Osteoblast (primary cell): ENCODE results near the gene ENTR1. TPM values are rescaled to one million over a fixed set of nuclear protein-coding genes. Genes with fewer than 3 reads are reported as not detected.

Source experiments
- DNase-seq: peaks from one replicate; pipeline ENCODE4 v3.0.0; 2011; ENCODE audit warnings: low spot score, mixed read lengths; ENCODE audit not compliant: insufficient read length; ENCODE audit errors: missing footprints
- H2AFZ ChIP-seq: 2 replicates; pipeline ENCODE4 v1.6.0; 2011; ENCODE audit warnings: mild to moderate bottlenecking, low read length
- H3K27ac ChIP-seq: 2 replicates; pipeline ENCODE4 v1.5.1; 2011; ENCODE audit warnings: mild to moderate bottlenecking, low read depth, low read length, moderate library complexity
- H3K27me3 ChIP-seq: 2 replicates; pipeline ENCODE4 v1.6.0; 2012; ENCODE audit warnings: mild to moderate bottlenecking, control low read depth, inconsistent platforms, low read length, moderate library complexity; ENCODE audit not compliant: insufficient read depth
- H3K36me3 ChIP-seq: 2 replicates; pipeline ENCODE4 v1.5.1; 2011; ENCODE audit warnings: mild to moderate bottlenecking, low read length, control low read depth, moderate library complexity; ENCODE audit not compliant: insufficient read depth
- H3K4me1 ChIP-seq: 2 replicates; pipeline ENCODE4 v1.5.1; 2011; ENCODE audit warnings: mild to moderate bottlenecking, low read length, control low read depth, moderate library complexity; ENCODE audit not compliant: insufficient read depth
- H3K4me2 ChIP-seq: 2 replicates; pipeline ENCODE4 v1.6.0; 2011; ENCODE audit warnings: mild to moderate bottlenecking, low read length; ENCODE audit not compliant: insufficient read depth
- H3K4me3 ChIP-seq: fragments of 200-600 bp; sonication (generic); 3 replicates; pipeline ENCODE4 v1.5.1; 2012; ENCODE audit warnings: mild to moderate bottlenecking, low read length, inconsistent platforms; ENCODE audit not compliant: insufficient read depth
- H3K79me2 ChIP-seq: 2 replicates; pipeline ENCODE4 v1.6.0; 2012; ENCODE audit warnings: mild to moderate bottlenecking, low read length, control low read depth, inconsistent platforms; ENCODE audit not compliant: insufficient read depth
- H3K9me3 ChIP-seq: 2 replicates; pipeline ENCODE4 v1.5.1; 2011; ENCODE audit warnings: low read depth, low read length, control low read depth
- H4K20me1 ChIP-seq: 2 replicates; pipeline ENCODE4 v1.6.0; 2012; ENCODE audit warnings: mild to moderate bottlenecking, low read length, control low read depth; ENCODE audit not compliant: insufficient read depth
- CTCF ChIP-seq: IDR thresholded peaks from 2 replicates; pipeline ENCODE4 v1.5.1; 2011; ENCODE audit warnings: mild to moderate bottlenecking, low read depth, low read length, moderate library complexity; ENCODE audit errors: extremely low read depth
- total RNA-seq: library from RNA; depleted of rRNA; stranded (reverse); fragments of >200 nt; gene quantifications from 2 replicates; pipeline ENCODE4 v1.2.3, GENCODE V29; 2012

The ENTR1 gene
- total RNA-seq, 1 donor: 40.2 TPM

GRCh38 chr9:136352682-136353081 is 57.7 kb downstream of the ENTR1 start:
- Histone ChIP-seq H3K36me3 (peaks cover 28% of the 10 kb centered on the region), H2AFZ (no peak overlapping the region), H3K79me2 (no peaks in the 10 kb centered on the region), H3K27me3 (no peaks in the 10 kb centered on the region), H3K4me2 (no peak overlapping the region), H3K4me1 (peaks cover 4% of the 10 kb centered on the region), H3K27ac (no peak overlapping the region), H3K4me3 (no peak overlapping the region), H4K20me1 (peaks cover 42% of the 10 kb centered on the region), H3K9me3 (no peaks in the 10 kb centered on the region)
- DNase-seq: no peak
- TF ChIP-seq CTCF: no peak

Other genes starting within 250 kb of the ENTR1 start
- under 0.01 TPM in 1 of 2 replicates, not detected in the other for gene LHX3, start 205.5 kb downstream of the ENTR1 start, total RNA-seq
- 6.8 and 12.7 TPM in 2 replicates for gene QSOX2, start 164.8 kb downstream of the ENTR1 start, total RNA-seq
- under 0.01 TPM in 1 of 2 replicates, not detected in the other for gene CCDC187, start 106.5 kb downstream of the ENTR1 start, total RNA-seq
- gene GPSM1, start 83.1 kb downstream of the ENTR1 start, total RNA-seq: 30.9 and 39.1 TPM in 2 replicates
- 4.3 and 4.4 TPM in 2 replicates for gene DNLZ, start 46.9 kb downstream of the ENTR1 start, total RNA-seq
- gene CARD9, start 36.9 kb downstream of the ENTR1 start, total RNA-seq: 1.8 and 5.1 TPM in 2 replicates
- 8.0 and 9.0 TPM in 2 replicates for gene SNAPC4, start 10.4 kb downstream of the ENTR1 start, total RNA-seq
- gene PMPCA, start within 50 bp of the ENTR1 start, total RNA-seq: 36.8 and 39.1 TPM in 2 replicates
- gene INPP5E, start 29.2 kb upstream of the ENTR1 start, total RNA-seq: 7.4 and 8.3 TPM in 2 replicates
- 36.8 and 38.4 TPM in 2 replicates for gene SEC16A, start 72.4 kb upstream of the ENTR1 start, total RNA-seq
- gene NOTCH1, start 135.4 kb upstream of the ENTR1 start, total RNA-seq: 10.5 and 14.4 TPM in 2 replicates